ENCODE results near the gene C5orf47.

Gene C5orf47

DNA sequence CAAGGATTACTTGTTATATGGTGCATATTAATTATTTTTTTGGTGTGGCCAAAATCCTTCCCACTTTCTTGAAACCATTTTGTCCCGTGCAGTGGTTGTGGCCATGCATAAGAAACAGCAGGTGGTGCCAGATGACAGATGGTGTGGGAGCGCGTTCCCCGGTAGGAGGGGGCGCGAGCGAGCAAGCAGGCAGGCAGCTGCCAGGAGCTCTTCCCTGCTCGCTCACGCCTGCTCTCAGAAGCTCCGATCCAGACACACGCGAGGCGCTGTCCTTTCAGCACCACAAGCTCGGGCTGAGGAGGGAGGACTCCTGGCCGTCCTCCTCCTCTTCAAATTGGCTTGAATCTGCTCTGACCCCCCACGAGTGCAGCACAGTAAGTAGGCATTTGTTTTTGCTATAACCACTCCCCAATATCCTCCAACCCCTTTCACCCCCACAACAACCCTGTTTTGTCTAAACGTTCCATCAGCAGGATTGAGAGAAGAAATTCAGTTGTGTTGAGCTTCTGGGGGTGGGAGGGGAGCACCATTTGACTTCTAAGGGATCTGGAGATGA is 56.6 kb downstream of the C5orf47 start, which contains the start of gene NSG2:
NSG2 (plus strand) TSS at position 237 of the 556 bp plus-strand sequence. CDS start 1,050 bp downstream, outside the sequence.
- peak; percentile 63 for DNase-seq (ENCODE audit: low spot score)
- peak; percentile 51 for TF ChIP-seq CTCF (IDR thresholded peaks at IDR 0.05; ENCODE audit: extremely low read depth, missing control alignments)

DNA sequence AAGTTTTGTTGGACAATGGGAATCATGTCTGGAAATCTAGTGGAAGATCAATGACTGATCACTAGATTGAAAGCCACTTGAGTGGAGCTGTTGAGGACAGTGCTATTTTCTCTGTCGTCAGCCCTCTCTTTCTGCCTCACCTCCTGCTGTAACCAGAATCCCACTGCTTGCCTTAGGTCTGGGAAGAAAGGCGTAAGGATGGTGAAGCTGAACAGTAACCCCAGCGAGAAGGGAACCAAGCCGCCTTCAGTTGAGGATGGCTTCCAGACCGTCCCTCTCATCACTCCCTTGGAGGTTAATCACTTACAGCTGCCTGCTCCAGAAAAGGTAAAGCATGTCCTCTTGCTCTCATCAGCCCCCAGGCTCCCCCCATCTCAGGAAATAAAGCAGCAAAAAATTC is 57.6 kb downstream of the C5orf47 start:
- no peak for DNase-seq (ENCODE audit: low spot score)
- no peak for TF ChIP-seq CTCF (IDR thresholded peaks at IDR 0.05; ENCODE audit: extremely low read depth, missing control alignments)

DNA sequence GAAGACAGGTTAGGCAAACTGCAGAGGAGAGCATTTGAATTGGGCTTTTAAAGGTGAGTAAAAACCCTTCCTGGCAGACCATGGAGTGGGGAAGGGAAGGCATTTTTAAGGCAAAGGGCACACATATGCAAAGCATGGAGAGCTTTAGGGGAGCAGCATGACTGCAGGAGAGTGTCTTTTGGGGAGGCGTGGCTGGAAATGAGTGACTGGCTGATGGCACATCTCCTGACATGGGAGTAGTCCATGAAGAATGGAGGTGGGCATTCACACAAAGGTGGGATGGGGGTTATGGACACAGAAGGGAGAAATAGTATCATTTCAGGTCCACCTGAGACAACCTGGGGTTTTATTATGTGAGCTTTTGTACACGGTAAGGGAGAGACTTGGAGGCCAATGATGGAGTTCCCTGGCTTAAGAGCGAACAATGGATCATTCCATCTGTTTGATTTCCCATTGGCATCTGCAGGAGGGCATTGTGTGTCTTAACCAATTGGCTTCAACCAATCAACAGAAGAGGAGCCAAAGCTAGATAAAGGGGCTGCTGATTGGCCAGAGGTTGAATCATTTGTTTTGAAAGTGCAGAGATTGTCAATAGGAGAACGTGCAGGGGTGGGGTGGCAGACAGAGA is 58.6 kb downstream of the C5orf47 start:
- TF ChIP-seq CTCF (IDR thresholded peaks at IDR 0.05; ENCODE audit: extremely low read depth, missing control alignments) = no peak
- DNase-seq (ENCODE audit: low spot score) = no peak

DNA sequence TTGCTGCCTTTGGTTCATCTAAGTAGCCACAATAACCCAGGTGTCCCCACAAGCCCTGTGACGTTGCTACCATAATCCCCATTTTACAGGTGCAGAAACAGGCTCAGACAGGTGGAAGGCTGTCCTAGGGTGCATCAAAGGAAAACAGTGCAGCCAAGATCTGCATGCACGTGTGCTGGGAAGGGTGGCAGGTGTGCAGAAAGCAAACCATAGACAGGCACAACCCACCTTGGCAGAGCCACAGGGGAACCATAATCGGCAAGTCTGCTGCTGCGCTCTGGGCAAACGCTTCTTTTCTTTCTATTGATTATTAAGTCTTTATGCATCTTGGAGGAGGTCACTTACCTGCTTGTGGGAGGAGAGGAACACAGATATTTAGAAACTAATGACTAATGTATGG is 63.7 kb downstream of the C5orf47 start:
- no peak for DNase-seq (ENCODE audit: low spot score)
- no peak for TF ChIP-seq CTCF (IDR thresholded peaks at IDR 0.05; ENCODE audit: extremely low read depth, missing control alignments)

DNA sequence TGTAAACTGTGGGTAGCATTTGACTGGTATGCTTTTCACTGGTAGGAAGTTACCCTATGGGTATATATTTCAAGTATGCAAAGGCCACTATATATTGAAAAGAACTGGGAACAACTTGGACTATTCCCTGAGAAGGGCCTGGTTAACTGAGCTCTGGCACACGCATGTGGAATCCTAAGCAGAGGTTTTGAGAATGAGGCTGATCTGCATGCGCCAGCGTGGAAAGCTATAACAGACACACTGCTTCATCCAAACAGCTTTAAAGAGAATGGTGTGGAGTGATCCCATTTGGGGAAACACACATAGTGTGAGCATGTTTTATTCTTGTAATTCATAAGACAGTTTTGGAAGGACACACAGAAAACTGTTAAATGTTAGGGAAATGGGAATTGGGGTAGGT is 64.9 kb downstream of the C5orf47 start:
- TF ChIP-seq CTCF (IDR thresholded peaks at IDR 0.05; ENCODE audit: extremely low read depth, missing control alignments) = no peak
- DNase-seq (ENCODE audit: low spot score) = no peak
